H9 (cell line): ENCODE results near the gene NODAL. TPM values are rescaled to one million over a fixed set of nuclear protein-coding genes. Genes with fewer than 3 reads are reported as not detected.

Experiments
- DNase-seq: peaks from one replicate; pipeline ENCODE4 v3.0.0-alpha.2; 2017
- H2AFZ ChIP-seq: one replicate; pipeline ENCODE4 v1.6.1; 2013; ENCODE audit warnings: mild to moderate bottlenecking, low read length, control low read depth, moderate library complexity
- H2AK5ac ChIP-seq: 2 replicates; pipeline ENCODE4 v1.6.1; 2013; ENCODE audit warnings: low read length, control low read depth, mixed read lengths; ENCODE audit not compliant: insufficient read length
- H2BK120ac ChIP-seq: one replicate; pipeline ENCODE4 v1.6.1; 2013; ENCODE audit warnings: low read depth, mild to moderate bottlenecking, low read length, control low read depth, inconsistent platforms; ENCODE audit not compliant: poor library complexity, severe bottlenecking
- H2BK12ac ChIP-seq: 2 replicates; pipeline ENCODE4 v1.6.1; 2013; ENCODE audit warnings: low read length, control low read depth, mixed read lengths, low read depth; ENCODE audit not compliant: insufficient read length
- H2BK15ac ChIP-seq: 2 replicates; pipeline ENCODE4 v1.6.1; 2013; ENCODE audit warnings: low read depth, low read length, control low read depth
- H2BK20ac ChIP-seq: one replicate; pipeline ENCODE4 v1.6.1; 2013; ENCODE audit warnings: low read depth, mild to moderate bottlenecking, low read length, control low read depth, inconsistent platforms; ENCODE audit not compliant: poor library complexity, severe bottlenecking
- H2BK5ac ChIP-seq: 2 replicates; pipeline ENCODE4 v1.6.1; 2013; ENCODE audit warnings: low read length, control low read depth, mixed read lengths; ENCODE audit not compliant: insufficient read length
- H3K14ac ChIP-seq: 2 replicates; pipeline ENCODE4 v1.6.1; 2013; ENCODE audit warnings: low read length, control low read depth; ENCODE audit not compliant: insufficient read depth
- H3K18ac ChIP-seq: 2 replicates; pipeline ENCODE4 v1.6.1; 2013; ENCODE audit warnings: low read depth, mild to moderate bottlenecking, mixed read lengths, low read length, control low read depth; ENCODE audit not compliant: insufficient read length
- H3K23ac ChIP-seq: 2 replicates; pipeline ENCODE4 v1.6.1; 2013; ENCODE audit warnings: low read length, control low read depth, mixed read lengths, low read depth; ENCODE audit not compliant: insufficient read length
- H3K23me2 ChIP-seq: 2 replicates; pipeline ENCODE4 v1.6.1; 2013; ENCODE audit warnings: low read depth, mild to moderate bottlenecking, mixed read lengths, low read length, control low read depth; ENCODE audit not compliant: insufficient read length, poor library complexity, severe bottlenecking
- H3K27ac ChIP-seq: 2 replicates; pipeline ENCODE4 v1.5.1; 2013; ENCODE audit warnings: low read length, control low read depth, mixed read lengths, low read depth; ENCODE audit not compliant: insufficient read length
- H3K27me3 ChIP-seq: 2 replicates; pipeline ENCODE4 v1.6.1; 2013; ENCODE audit warnings: low read length, control low read depth, inconsistent platforms; ENCODE audit not compliant: insufficient read depth
- H3K4ac ChIP-seq: 2 replicates; pipeline ENCODE4 v1.6.1; 2013; ENCODE audit warnings: low read depth, mild to moderate bottlenecking, control low read depth, inconsistent platforms, low read length, moderate library complexity
- H3K4me1 ChIP-seq: 2 replicates; pipeline ENCODE4 v1.6.1; 2013; ENCODE audit warnings: low read length, control low read depth, inconsistent platforms; ENCODE audit not compliant: insufficient read depth
- H3K4me2 ChIP-seq: 2 replicates; pipeline ENCODE4 v1.6.1; 2013; ENCODE audit warnings: low read length, control low read depth, mixed read lengths; ENCODE audit not compliant: insufficient read length, insufficient read depth
- H3K56ac ChIP-seq: 2 replicates; pipeline ENCODE4 v1.6.1; 2013; ENCODE audit warnings: low read depth, mild to moderate bottlenecking, mixed read lengths, low read length, control low read depth; ENCODE audit not compliant: insufficient read length
- H3K79me1 ChIP-seq: 2 replicates; pipeline ENCODE4 v1.6.1; 2013; ENCODE audit warnings: low read depth, mild to moderate bottlenecking, moderate library complexity, low read length, control low read depth, inconsistent platforms; ENCODE audit not compliant: insufficient read depth, poor library complexity, severe bottlenecking
- H3K79me2 ChIP-seq: 2 replicates; pipeline ENCODE4 v1.6.1; 2013; ENCODE audit warnings: low read length, control low read depth, inconsistent platforms; ENCODE audit not compliant: insufficient read depth
- H3K9ac ChIP-seq: 2 replicates; pipeline ENCODE4 v1.6.1; 2013; ENCODE audit warnings: low read length, control low read depth, mixed read lengths; ENCODE audit not compliant: insufficient read length; ENCODE audit errors: extremely low read depth
- H3K9me3 ChIP-seq: one replicate; pipeline ENCODE4 v1.6.1; 2013; ENCODE audit warnings: low read depth, low read length, inconsistent platforms; ENCODE audit not compliant: control insufficient read depth
- H3T11ph ChIP-seq: one replicate; pipeline ENCODE4 v1.6.1; 2013; ENCODE audit warnings: mild to moderate bottlenecking, low read length, control low read depth, inconsistent platforms
- H4K20me1 ChIP-seq: one replicate; pipeline ENCODE4 v1.6.1; 2013; ENCODE audit not compliant: control insufficient read depth, insufficient read length, insufficient read depth
- H4K5ac ChIP-seq: 2 replicates; pipeline ENCODE4 v1.6.1; 2013; ENCODE audit warnings: low read depth, mild to moderate bottlenecking, mixed read lengths, low read length, control low read depth; ENCODE audit not compliant: insufficient read length
- H4K8ac ChIP-seq: replicated peaks from 2 replicates; pipeline ENCODE4 v1.6.1; 2013; ENCODE audit warnings: low read length, control low read depth, mixed read lengths, low read depth; ENCODE audit not compliant: insufficient read length
- H4K91ac ChIP-seq: 2 replicates; pipeline ENCODE4 v1.6.1; 2013; ENCODE audit warnings: low read depth, mild to moderate bottlenecking, moderate library complexity, mixed read lengths, low read length, control low read depth; ENCODE audit not compliant: insufficient read length
- H3K27ac Mint-ChIP-seq, 3 experiments: 2 replicates in 2 of 3; 3 replicates in 1 of 3; pipeline ENCODE4 v1.8.0; 2020 to 2021; ENCODE audit warnings: mixed read lengths in 3 of 3, mild to moderate bottlenecking in 1 of 3, moderate library complexity in 1 of 3
- H3K27me3 Mint-ChIP-seq: 2 replicates; pipeline ENCODE4 v1.8.0; 2021; ENCODE audit warnings: low read depth, mild to moderate bottlenecking, moderate library complexity, mixed read lengths
- H3K36me3 Mint-ChIP-seq, 3 experiments: 2 replicates in 2 of 3; 3 replicates in 1 of 3; pipeline ENCODE4 v1.8.0; 2020 to 2021; ENCODE audit warnings: low read depth in 3 of 3, mixed read lengths in 3 of 3; ENCODE audit not compliant: insufficient read depth in 1 of 3
- H3K4me1 Mint-ChIP-seq, 2 experiments: 2 replicates each; pipeline ENCODE4 v1.8.0; 2020; ENCODE audit warnings: mixed read lengths in 2 of 2
- H3K4me3 Mint-ChIP-seq, 2 experiments: 2 replicates in 1 of 2; 3 replicates in 1 of 2; pipeline ENCODE4 v1.8.0; 2020 to 2021; ENCODE audit warnings: mild to moderate bottlenecking in 2 of 2, mixed read lengths in 2 of 2, moderate library complexity in 1 of 2
- H3K9me3 Mint-ChIP-seq, 2 experiments: 2 replicates in 1 of 2; 3 replicates in 1 of 2; pipeline ENCODE4 v1.8.0; 2020; ENCODE audit warnings: mild to moderate bottlenecking in 2 of 2, mixed read lengths in 2 of 2, moderate library complexity in 1 of 2
- WGBS: extraction: QIAGEN DNeasy Blood & Tissue Kit; methylation state at CpG from one replicate; pipeline ENCODE4 v1.1.7; 2013; ENCODE audit warnings: missing lambda C conversion rate, low lambda C conversion rate, mixed read lengths; ENCODE audit not compliant: insufficient read length; ENCODE audit errors: extremely low coverage; 5-methylcytosine and 5-hydroxymethylcytosine counted together
- total RNA-seq: library from RNA; stranded (reverse); gene quantifications from 2 replicates; pipeline ENCODE4 v1.2.1, GENCODE V29; 2021
- TF ChIP-seq, protein P1 (sequence below): fragments of 200-600 bp; sonication (generic); conservative IDR thresholded peaks from 3 replicates; pipeline ENCODE4 v1.8.0; 2021; ENCODE audit warnings: antibody characterized with exemption, mild to moderate bottlenecking

The NODAL gene
- total RNA-seq, 1 experiment from 2014 or later = 80.7 TPM

DNA sequence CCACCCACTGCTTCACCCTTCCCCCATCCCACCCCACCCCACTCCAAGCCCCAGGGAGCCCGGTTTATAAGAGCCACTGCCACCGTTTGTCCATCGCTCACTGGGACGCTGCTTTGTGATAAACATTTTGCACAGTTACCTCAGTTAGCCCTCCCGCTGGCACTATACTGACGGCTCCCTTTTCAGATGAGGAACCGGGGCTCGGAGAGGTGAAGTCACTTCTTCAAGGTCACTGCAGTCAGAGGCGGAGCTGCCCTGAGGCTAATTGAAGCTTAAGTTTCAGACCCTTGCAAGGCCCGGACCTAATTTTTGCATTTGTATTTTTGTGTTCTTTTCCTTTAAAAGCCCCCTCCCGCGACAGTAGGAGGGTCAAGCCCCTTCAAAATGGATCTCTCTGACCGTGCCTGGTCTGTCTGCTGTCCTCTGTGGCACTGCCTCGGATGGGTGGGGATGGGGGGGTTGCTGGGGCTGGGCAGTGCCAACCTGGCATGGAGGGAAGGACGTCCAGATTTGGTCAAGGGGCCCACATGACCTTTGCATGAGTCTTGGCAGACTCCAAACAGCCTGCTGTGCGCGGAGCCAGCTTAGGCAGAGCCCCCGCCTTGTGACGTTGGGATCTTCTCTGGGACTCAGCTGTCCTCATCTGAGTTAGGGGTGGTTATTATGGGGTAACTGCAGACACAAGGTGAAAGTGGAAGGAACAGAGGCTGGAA lies 17.7 kb upstream of the NODAL start:
- no peak overlapping the region for H2BK12ac ChIP-seq
- H2AFZ ChIP-seq = no peak overlapping the region
- no peak overlapping the region for H4K5ac ChIP-seq
- H3K9me3 ChIP-seq = no peaks in the 10 kb centered on the region
- no peak overlapping the region for H3K23ac ChIP-seq
- H3K79me1 ChIP-seq = no peaks in the 10 kb centered on the region
- H3K4me3 Mint-ChIP-seq = peak overlapping the region; percentile 74
- H3K79me2 ChIP-seq = no peaks in the 10 kb centered on the region
- TF ChIP-seq, protein P1, sequence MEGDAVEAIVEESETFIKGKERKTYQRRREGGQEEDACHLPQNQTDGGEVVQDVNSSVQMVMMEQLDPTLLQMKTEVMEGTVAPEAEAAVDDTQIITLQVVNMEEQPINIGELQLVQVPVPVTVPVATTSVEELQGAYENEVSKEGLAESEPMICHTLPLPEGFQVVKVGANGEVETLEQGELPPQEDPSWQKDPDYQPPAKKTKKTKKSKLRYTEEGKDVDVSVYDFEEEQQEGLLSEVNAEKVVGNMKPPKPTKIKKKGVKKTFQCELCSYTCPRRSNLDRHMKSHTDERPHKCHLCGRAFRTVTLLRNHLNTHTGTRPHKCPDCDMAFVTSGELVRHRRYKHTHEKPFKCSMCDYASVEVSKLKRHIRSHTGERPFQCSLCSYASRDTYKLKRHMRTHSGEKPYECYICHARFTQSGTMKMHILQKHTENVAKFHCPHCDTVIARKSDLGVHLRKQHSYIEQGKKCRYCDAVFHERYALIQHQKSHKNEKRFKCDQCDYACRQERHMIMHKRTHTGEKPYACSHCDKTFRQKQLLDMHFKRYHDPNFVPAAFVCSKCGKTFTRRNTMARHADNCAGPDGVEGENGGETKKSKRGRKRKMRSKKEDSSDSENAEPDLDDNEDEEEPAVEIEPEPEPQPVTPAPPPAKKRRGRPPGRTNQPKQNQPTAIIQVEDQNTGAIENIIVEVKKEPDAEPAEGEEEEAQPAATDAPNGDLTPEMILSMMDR = no peak
- peak; percentile 64 for DNase-seq
- no CpG with 5 or more reads among the region's 19 CpGs for WGBS
- H2BK15ac ChIP-seq = no peak overlapping the region
- H3K36me3 Mint-ChIP-seq = peaks cover 0 to 8% (median 0%) of the 10 kb centered on the region in 3 experiments; a peak in 2 of 7 replicates
- peak overlapping the region in 1 of 3 experiments; percentile 34; a peak in 2 of 7 replicates for H3K27ac Mint-ChIP-seq
- no peak overlapping the region for H2BK5ac ChIP-seq
- no peak overlapping the region for H2BK120ac ChIP-seq
- H3K27me3 Mint-ChIP-seq = peaks cover 66% of the 10 kb centered on the region
- H3K4me1 Mint-ChIP-seq = peaks cover 46 to 58% of the 10 kb centered on the region in 2 experiments
- H3T11ph ChIP-seq = no peak overlapping the region
- no peak overlapping the region for H3K9ac ChIP-seq
- H3K4me1 ChIP-seq = peaks cover 13% of the 10 kb centered on the region; the same call in 1 of the 2 replicates
- no peak overlapping the region for H2AK5ac ChIP-seq
- H3K14ac ChIP-seq = no peak overlapping the region
- H3K23me2 ChIP-seq = peaks cover 14% of the 10 kb centered on the region
- no peak overlapping the region for H3K27ac ChIP-seq
- no peaks in the 10 kb centered on the region for H4K20me1 ChIP-seq
- no peak overlapping the region for H4K91ac ChIP-seq
- peaks cover 14% of the 10 kb centered on the region; the same call in 1 of the 2 replicates for H3K27me3 ChIP-seq
- H2BK20ac ChIP-seq = no peak overlapping the region
- no peaks in the 10 kb centered on the region; a peak in 2 of 5 replicates for H3K9me3 Mint-ChIP-seq
- no peak overlapping the region for H3K56ac ChIP-seq
- H3K4ac ChIP-seq = no peak overlapping the region
- H3K4me2 ChIP-seq = peak overlapping the region; percentile 43
- H4K8ac ChIP-seq = no peak overlapping the region
- no peak overlapping the region for H3K18ac ChIP-seq
